Dendritic cell treated with granulocyte-macrophage colony-stimulating factor and Interleukin-4, amounts not matched to agents 40 ng/mL and 50 ng/mL, for 4 days (primary cell): Measurements from ENCODE around the gene HHAT.

Source experiments
- H3K27ac Mint-ChIP-seq: one replicate; pipeline ENCODE4 v1.8.0; 2022; ENCODE audit warnings: mild to moderate bottlenecking, mixed read lengths
- H3K27me3 Mint-ChIP-seq: one replicate; pipeline ENCODE4 v1.8.0; 2022; ENCODE audit warnings: mild to moderate bottlenecking, mixed read lengths
- H3K36me3 Mint-ChIP-seq: one replicate; pipeline ENCODE4 v1.8.0; 2022; ENCODE audit warnings: low read depth, mixed read lengths
- H3K4me1 Mint-ChIP-seq: one replicate; pipeline ENCODE4 v1.8.0; 2022; ENCODE audit warnings: low read depth, mixed read lengths
- H3K4me3 Mint-ChIP-seq: one replicate; pipeline ENCODE4 v1.8.0; 2022; ENCODE audit warnings: mild to moderate bottlenecking, moderate library complexity, mixed read lengths
- H3K9me3 Mint-ChIP-seq: one replicate; pipeline ENCODE4 v1.8.0; 2022; ENCODE audit warnings: mixed read lengths
- intact Hi-C: fragments of 100-400 bp; cut with micrococcal nuclease; formaldehyde crosslinking; loops from one replicate; pipeline ENCODE4 v1.15.0; 2022

Gene HHAT

GRCh38 chr1:210600421-210601159 is 271.9 kb downstream of the HHAT start:
- Mint-ChIP-seq H3K27ac (no peak overlapping the region), H3K27me3 (no peaks in the 10 kb centered on the region), H3K9me3 (no peaks in the 10 kb centered on the region), H3K4me1 (peaks cover 16% of the 10 kb centered on the region), H3K4me3 (no peak overlapping the region), H3K36me3 (no peaks in the 10 kb centered on the region)
- intact Hi-C loops = no loop called here

GRCh38 chr1:210603123-210603522 is 274.4 kb downstream of the HHAT start:
- intact Hi-C loops = no loop called here
- peaks cover 12% of the 10 kb centered on the region for H3K4me1 Mint-ChIP-seq
- H3K4me3 Mint-ChIP-seq = no peak overlapping the region
- H3K27ac Mint-ChIP-seq = no peak overlapping the region
- no peaks in the 10 kb centered on the region for H3K36me3 Mint-ChIP-seq
- H3K27me3 Mint-ChIP-seq = no peaks in the 10 kb centered on the region
- no peaks in the 10 kb centered on the region for H3K9me3 Mint-ChIP-seq

- Mint-ChIP-seq H3K4me3 (no peak overlapping the region), H3K4me1 (peaks cover 5% of the 10 kb centered on the region), H3K27me3 (no peaks in the 10 kb centered on the region), H3K27ac (no peak overlapping the region), H3K36me3 (no peaks in the 10 kb centered on the region), H3K9me3 (peaks cover 8% of the 10 kb centered on the region)
- intact Hi-C loops = no loop called here
Measured at GRCh38 chr1:210605099-210605498, 276.4 kb downstream of the HHAT start.

- Mint-ChIP-seq H3K4me3 (no peak overlapping the region), H3K9me3 (peaks cover 8% of the 10 kb centered on the region), H3K27me3 (no peaks in the 10 kb centered on the region), H3K27ac (no peak overlapping the region), H3K36me3 (no peaks in the 10 kb centered on the region), H3K4me1 (peaks cover 5% of the 10 kb centered on the region)
- intact Hi-C loops = no loop called here
Measured at GRCh38 chr1:210607361-210607760, 278.7 kb downstream of the HHAT start.

GRCh38 chr1:210608767-210609166 is 280.1 kb downstream of the HHAT start:
- Mint-ChIP-seq H3K4me1 (peaks cover 5% of the 10 kb centered on the region), H3K4me3 (no peak overlapping the region), H3K9me3 (peaks cover 8% of the 10 kb centered on the region), H3K27ac (no peak overlapping the region), H3K27me3 (no peaks in the 10 kb centered on the region), H3K36me3 (no peaks in the 10 kb centered on the region)
- intact Hi-C loops = no loop called here

GRCh38 chr1:210616356-210616755 is 287.7 kb downstream of the HHAT start:
- no peaks in the 10 kb centered on the region for H3K9me3 Mint-ChIP-seq
- intact Hi-C loops = no loop called here
- H3K27me3 Mint-ChIP-seq = no peaks in the 10 kb centered on the region
- no peak overlapping the region for H3K4me3 Mint-ChIP-seq
- H3K4me1 Mint-ChIP-seq = no peaks in the 10 kb centered on the region
- H3K36me3 Mint-ChIP-seq = no peaks in the 10 kb centered on the region
- no peak overlapping the region for H3K27ac Mint-ChIP-seq

GRCh38 chr1:210617293-210617692 is 288.6 kb downstream of the HHAT start:
- H3K4me1 Mint-ChIP-seq = no peaks in the 10 kb centered on the region
- H3K4me3 Mint-ChIP-seq = no peak overlapping the region
- H3K27ac Mint-ChIP-seq = no peak overlapping the region
- intact Hi-C loops = no loop called here
- no peaks in the 10 kb centered on the region for H3K36me3 Mint-ChIP-seq
- H3K9me3 Mint-ChIP-seq = no peaks in the 10 kb centered on the region
- no peaks in the 10 kb centered on the region for H3K27me3 Mint-ChIP-seq

- Mint-ChIP-seq H3K27me3 (no peaks in the 10 kb centered on the region), H3K36me3 (no peaks in the 10 kb centered on the region), H3K9me3 (no peaks in the 10 kb centered on the region), H3K4me1 (no peaks in the 10 kb centered on the region), H3K27ac (no peak overlapping the region), H3K4me3 (no peak overlapping the region)
- intact Hi-C loops = no loop called here
Measured at GRCh38 chr1:210618369-210618768, 289.7 kb downstream of the HHAT start.

- no peak overlapping the region for H3K27ac Mint-ChIP-seq
- intact Hi-C loops = no loop called here
- H3K4me1 Mint-ChIP-seq = no peaks in the 10 kb centered on the region
- no peaks in the 10 kb centered on the region for H3K9me3 Mint-ChIP-seq
- H3K36me3 Mint-ChIP-seq = no peaks in the 10 kb centered on the region
- H3K27me3 Mint-ChIP-seq = no peaks in the 10 kb centered on the region
- no peak overlapping the region for H3K4me3 Mint-ChIP-seq
Measured at GRCh38 chr1:210620867-210621488, 292.3 kb downstream of the HHAT start.

- intact Hi-C loops = no loop called here
- Mint-ChIP-seq H3K4me3 (no peak overlapping the region), H3K27me3 (no peaks in the 10 kb centered on the region), H3K36me3 (no peaks in the 10 kb centered on the region), H3K9me3 (no peaks in the 10 kb centered on the region), H3K4me1 (no peaks in the 10 kb centered on the region), H3K27ac (no peak overlapping the region)
Measured at GRCh38 chr1:210621712-210622111, 293.0 kb downstream of the HHAT start.

- Mint-ChIP-seq H3K4me1 (no peaks in the 10 kb centered on the region), H3K9me3 (no peaks in the 10 kb centered on the region), H3K27ac (no peak overlapping the region), H3K36me3 (no peaks in the 10 kb centered on the region), H3K27me3 (no peaks in the 10 kb centered on the region), H3K4me3 (no peak overlapping the region)
- intact Hi-C loops = no loop called here
Measured at GRCh38 chr1:210624722-210625121, 296.0 kb downstream of the HHAT start.

GRCh38 chr1:210625715-210626114 is 297.0 kb downstream of the HHAT start:
- no peaks in the 10 kb centered on the region for H3K36me3 Mint-ChIP-seq
- H3K27ac Mint-ChIP-seq = no peak overlapping the region
- intact Hi-C loops = no loop called here
- no peaks in the 10 kb centered on the region for H3K9me3 Mint-ChIP-seq
- no peaks in the 10 kb centered on the region for H3K4me1 Mint-ChIP-seq
- H3K4me3 Mint-ChIP-seq = no peak overlapping the region
- H3K27me3 Mint-ChIP-seq = no peaks in the 10 kb centered on the region

GRCh38 chr1:210626341-210626740 is 297.6 kb downstream of the HHAT start:
- Mint-ChIP-seq H3K4me3 (no peak overlapping the region), H3K27me3 (no peaks in the 10 kb centered on the region), H3K27ac (no peak overlapping the region), H3K4me1 (no peaks in the 10 kb centered on the region), H3K36me3 (no peaks in the 10 kb centered on the region), H3K9me3 (no peaks in the 10 kb centered on the region)
- intact Hi-C loops = no loop called here

GRCh38 chr1:210627755-210628154 is 299.1 kb downstream of the HHAT start:
- Mint-ChIP-seq H3K27ac (no peak overlapping the region), H3K27me3 (no peaks in the 10 kb centered on the region), H3K9me3 (no peaks in the 10 kb centered on the region), H3K4me3 (no peak overlapping the region), H3K4me1 (no peaks in the 10 kb centered on the region), H3K36me3 (no peaks in the 10 kb centered on the region)
- intact Hi-C loops = no loop called here

- Mint-ChIP-seq H3K4me3 (no peak overlapping the region), H3K36me3 (no peaks in the 10 kb centered on the region), H3K27me3 (no peaks in the 10 kb centered on the region), H3K27ac (no peak overlapping the region), H3K4me1 (no peaks in the 10 kb centered on the region), H3K9me3 (no peaks in the 10 kb centered on the region)
- intact Hi-C loops = no loop called here
Measured at GRCh38 chr1:210629276-210629675, 300.6 kb downstream of the HHAT start.
